Fibroblast of pulmonary artery (primary cell): ENCODE measurements around the gene FUT3.
"Not testable (repeated sequence)": the region's sequence is repeated elsewhere in the genome, so short reads cannot be mapped to it uniquely, and the experiment has no call there.

Experiments
- DNase-seq: peaks from one replicate; pipeline ENCODE4 v3.0.0-alpha.2; 2010; ENCODE audit warnings: low read depth
- H3K4me3 ChIP-seq: replicated peaks from 2 replicates; pipeline ENCODE4 v1.5.1; 2011; ENCODE audit warnings: low read depth, mild to moderate bottlenecking, control low read depth, low read length, moderate library complexity
- CTCF ChIP-seq: IDR thresholded peaks from 2 replicates; pipeline ENCODE4 v1.5.1; 2011; ENCODE audit warnings: mild to moderate bottlenecking, control low read depth, low read length, inconsistent platforms; ENCODE audit errors: missing control alignments

The FUT3 gene

DNA sequence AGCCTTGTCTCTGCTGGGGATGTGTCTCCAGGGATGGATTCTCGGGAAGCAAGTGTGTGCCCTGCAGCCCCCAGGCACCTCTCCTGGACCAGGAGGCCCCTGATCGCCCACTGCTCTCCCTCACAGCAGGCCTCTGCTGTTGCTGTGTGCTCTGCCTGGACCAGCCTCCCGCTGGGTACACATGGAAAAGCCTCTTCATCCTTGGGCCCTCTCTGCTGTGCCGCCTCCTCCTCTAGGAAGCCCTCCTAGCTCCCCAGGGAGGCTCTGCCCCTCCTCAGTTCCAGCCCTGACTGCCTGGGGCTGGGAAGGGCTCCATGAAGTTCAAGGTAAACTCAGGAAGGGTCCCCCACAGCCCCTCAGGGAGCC is 40.3 kb upstream of the FUT3 start:
- DNase-seq, result no peak
- no peak overlapping the region for H3K4me3 ChIP-seq
- TF ChIP-seq CTCF, result no peak

- no peak for TF ChIP-seq CTCF
- DNase-seq, result no peak
- H3K4me3 ChIP-seq, result no peak overlapping the region
Measured at GRCh38 chr19:5890099-5890498, 38.9 kb upstream of the FUT3 start.

DNA sequence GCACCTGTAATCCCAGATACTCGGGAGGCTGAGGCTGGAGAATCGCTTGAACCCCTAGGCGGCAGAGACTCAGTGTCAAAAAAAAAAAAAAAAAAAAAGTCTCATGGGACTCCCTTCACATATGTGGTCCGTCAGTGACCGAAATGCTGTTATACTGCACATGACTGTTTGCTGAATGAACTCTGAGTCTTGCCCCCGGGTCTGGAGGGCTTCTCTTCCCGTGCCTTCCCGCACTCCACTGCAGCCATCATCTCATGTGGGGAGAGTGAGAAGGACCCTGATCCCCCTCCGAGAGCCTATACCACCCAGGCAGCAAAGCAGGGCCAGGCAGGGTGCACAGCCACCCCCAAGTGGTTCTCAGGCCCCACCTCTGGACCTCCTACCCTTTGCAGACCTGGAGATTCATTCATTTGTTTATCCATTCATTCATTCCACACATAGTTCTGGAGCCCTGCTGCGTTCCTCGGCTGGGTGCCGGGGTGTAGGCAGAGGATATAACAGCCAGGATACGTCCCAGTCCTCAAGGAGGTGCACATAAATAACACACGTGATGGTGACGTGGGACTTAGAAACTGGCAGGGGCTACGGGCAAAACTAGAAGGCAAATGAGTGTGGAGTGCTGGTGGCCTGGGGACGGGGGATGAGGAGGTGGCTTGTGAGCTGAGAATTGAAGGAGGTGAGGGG is 38.2 kb upstream of the FUT3 start:
- H3K4me3 ChIP-seq, result no peak overlapping the region
- TF ChIP-seq CTCF, result no peak
- DNase-seq, result no peak

GRCh38 chr19:5884065-5884811 is 33.0 kb upstream of the FUT3 start:
- not testable (repeated sequence) for H3K4me3 ChIP-seq, DNase-seq

GRCh38 chr19:5883157-5883873 is 32.1 kb upstream of the FUT3 start:
- not testable (repeated sequence) for H3K4me3 ChIP-seq

GRCh38 chr19:5882421-5882968 is 31.2 kb upstream of the FUT3 start:
- no peak for TF ChIP-seq CTCF
- no peak for DNase-seq

More at GRCh38 chr19:5883157-5883873, 32.1 kb upstream of the FUT3 start:
- not testable (repeated sequence) for DNase-seq

DNA sequence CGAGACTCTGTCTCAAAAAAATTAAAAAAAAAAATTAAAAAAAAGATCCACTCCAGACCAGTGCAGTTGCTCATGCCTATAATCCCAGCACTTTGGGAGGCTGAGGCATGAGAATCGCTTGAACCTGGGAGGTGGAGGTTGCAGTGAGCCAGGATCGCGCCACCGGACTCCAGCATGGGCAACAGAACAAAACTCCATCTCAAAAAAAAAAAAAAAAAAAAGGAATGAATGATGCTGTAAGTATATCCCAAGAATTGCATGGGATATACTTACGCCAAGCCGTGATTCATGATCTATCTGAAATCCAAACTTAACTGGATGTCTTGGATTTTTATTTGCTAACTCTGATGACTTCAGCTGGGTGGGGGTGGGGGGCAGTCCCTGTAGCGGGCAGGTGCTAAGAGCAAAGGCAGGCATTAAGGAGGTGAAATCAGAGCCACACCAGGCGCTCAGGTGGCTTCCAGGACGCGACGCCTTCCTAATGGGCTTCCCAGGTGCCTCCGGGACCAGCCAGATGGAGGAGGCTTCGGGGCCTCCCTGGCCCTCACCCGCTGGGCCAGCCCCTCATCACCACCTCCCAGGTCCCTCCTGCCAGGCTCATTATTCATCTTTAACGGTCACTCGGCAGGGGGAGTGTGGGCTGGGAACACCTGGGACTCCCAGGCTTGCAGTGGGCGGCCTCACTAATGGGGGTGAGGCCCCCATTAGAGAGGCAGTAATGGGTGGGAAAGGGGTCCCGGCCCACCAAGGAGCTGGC is 30.5 kb upstream of the FUT3 start:
- no peak for DNase-seq
- no peak for TF ChIP-seq CTCF
- no peak overlapping the region for H3K4me3 ChIP-seq

More at GRCh38 chr19:5882421-5882968, 31.2 kb upstream of the FUT3 start:
- no peak overlapping the region for H3K4me3 ChIP-seq
